GM18526 (cell line): ENCODE results near the gene HOXA4.

Experiments used
- POLR2A ChIP-seq: IDR thresholded peaks from 3 replicates; pipeline ENCODE4 v1.6.1; 2011; ENCODE audit not compliant: insufficient read length; ENCODE audit errors: extremely low read depth

HOXA4 gene

GRCh38 chr7:27137640-27138315 lies 7.2 kb upstream of the HOXA4 start:
- TF ChIP-seq POLR2A, result no peak

DNA sequence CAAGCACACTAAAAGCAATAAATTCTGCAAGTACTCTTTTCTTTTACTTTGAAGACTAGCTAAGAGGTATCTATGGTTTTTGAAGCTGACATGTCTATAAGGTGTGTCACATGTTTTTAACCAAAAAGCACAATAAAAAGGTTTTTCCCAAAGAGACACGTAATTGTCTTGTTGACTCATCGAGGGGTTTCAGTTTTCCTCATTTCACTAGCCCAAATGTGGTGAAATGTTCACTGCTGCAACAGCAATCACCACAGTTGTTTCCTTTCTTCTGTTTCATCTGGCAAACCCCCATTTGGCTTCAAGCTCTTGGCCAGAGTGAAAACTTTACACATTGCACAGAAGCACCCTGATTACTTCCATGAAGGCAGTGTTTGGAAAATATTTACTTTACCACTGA lies 3.8 kb upstream of the HOXA4 start:
- no peak for TF ChIP-seq POLR2A

DNA sequence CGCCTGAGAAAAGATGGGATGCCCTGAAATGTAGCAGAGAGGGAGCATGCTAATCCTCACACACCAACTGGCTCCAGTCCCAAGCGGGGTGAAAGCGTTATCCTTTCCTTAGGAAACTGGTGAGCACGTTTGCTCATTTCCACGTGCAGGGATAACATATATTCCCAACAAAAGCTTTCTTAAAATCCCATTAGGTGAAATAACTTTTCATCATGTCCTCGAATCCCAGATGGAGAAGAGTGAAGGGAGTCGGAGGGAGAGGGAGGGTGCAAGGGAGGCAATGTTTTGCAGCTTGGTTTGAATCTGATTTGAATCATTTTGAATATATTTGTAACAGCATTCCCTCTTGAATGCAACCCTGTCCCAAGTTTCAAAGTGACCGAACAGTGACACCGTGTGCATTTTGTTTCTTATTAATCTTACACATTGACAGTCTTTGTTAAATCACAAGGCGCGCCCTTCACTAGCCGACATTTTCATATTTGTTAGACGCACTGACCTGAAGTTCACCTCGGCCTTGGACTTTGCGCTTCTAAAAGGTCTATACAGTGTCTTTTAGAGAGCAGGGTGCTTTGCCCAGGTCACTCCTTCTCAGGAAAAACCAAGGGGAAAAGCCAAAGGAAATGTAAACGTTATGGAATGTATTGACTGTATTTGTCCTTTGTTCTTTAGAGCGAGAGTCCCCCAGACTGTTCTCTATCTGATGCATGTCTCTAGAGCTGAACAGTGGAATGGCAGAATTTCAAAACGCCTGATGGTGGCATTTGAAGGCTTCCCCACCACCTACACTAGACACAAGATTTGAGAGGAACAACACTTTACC lies 3.1 kb upstream of the HOXA4 start:
- TF ChIP-seq POLR2A, result no peak

DNA sequence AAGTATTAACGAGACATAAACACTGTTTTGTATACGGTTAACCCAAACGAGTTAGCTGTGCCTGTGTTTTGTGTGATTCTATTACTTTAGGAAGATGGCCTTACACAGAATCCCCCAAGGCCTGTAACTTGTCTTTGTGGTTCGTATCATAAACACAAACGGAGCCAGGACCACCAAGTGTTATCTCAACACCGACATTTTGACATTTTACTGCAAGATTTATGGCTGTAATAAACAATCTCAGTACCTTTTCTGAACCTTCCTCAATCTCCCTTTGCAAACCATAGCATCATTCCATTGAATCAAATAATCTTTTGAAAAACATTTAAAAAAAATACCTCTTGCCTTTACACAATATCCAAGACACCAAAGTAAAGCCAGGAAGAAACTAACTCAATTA lies 2.4 kb upstream of the HOXA4 start:
- no peak for TF ChIP-seq POLR2A

DNA sequence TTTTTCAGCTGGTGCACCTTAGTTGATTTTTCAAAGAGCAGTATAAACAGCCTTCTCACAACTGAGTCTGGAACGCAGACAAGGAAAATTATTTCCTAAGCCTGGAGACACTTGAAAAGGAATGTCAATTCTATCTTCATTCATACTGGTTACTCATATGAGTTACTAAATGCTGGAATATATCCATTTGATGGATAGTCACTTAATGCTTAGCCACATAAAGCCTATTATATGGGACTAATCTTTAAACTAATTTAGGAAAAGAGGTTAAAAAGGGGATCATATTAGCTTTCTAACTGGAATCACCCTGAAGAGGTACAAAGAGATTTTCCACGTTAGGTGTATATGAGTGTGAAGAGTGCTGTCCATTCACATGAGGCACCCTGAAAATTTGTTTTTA lies 1.7 kb upstream of the HOXA4 start:
- no peak for TF ChIP-seq POLR2A

DNA sequence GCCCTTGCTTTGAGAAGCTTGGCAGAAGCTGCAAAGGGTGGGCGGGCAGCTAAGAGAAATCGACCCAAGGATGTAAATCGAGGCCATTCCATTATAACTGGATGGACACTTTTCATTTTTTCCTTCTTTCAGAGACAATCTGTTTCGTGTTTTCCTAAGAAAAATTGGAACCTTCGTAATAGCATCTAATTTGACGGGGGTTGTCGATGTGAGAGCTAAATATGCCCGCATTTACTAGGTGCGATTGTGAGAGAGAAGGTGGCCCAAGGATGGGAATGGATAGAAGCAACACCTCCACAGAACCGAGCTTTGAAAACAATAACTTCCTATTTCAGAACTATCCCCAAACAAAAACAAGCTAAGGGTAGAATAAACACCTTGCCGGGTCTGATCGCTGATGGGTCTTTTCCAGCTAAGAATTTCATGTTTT lies 848 bp upstream of the HOXA4 start:
- no peak for TF ChIP-seq POLR2A

DNA sequence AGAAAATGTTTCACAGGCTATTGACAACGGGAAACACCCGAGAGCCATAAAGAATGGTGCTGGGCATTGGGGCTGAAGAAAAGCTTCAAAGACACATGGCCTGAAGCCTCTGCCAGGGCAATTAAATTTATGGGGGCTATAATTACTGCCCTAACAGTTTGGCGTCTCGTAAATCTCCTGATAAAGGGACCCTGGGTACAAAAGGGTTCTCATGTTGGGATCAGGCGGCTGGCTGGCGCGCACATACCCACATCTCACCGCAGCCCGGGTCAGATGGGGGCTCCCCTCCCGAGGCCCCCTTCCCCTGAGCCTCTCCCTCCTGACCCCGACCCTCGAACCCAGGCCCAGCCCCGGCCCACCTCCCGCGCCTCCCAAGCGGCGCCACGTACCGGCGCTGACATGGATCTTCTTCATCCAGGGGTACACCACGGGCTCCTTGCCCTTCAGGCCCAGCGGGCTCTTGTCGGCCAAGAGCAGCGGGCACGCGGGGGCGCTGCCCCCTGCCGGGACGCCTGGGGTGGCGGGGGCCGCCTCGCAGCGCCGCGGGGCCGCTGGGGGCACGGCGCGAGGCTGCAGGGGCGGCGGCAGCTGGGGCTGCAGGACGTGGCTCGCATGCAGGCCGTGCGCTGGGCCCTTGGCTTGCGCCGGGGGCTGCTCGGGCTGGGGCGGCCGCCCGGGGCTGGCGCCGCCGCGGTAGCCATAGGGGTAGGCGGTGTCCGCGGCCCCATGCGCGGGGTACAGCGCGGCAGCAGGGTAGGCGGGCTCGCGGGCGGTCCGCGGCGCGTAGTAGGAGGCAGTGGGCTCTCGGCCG lies 623 bp downstream of the HOXA4 start:
- no peak for TF ChIP-seq POLR2A

DNA sequence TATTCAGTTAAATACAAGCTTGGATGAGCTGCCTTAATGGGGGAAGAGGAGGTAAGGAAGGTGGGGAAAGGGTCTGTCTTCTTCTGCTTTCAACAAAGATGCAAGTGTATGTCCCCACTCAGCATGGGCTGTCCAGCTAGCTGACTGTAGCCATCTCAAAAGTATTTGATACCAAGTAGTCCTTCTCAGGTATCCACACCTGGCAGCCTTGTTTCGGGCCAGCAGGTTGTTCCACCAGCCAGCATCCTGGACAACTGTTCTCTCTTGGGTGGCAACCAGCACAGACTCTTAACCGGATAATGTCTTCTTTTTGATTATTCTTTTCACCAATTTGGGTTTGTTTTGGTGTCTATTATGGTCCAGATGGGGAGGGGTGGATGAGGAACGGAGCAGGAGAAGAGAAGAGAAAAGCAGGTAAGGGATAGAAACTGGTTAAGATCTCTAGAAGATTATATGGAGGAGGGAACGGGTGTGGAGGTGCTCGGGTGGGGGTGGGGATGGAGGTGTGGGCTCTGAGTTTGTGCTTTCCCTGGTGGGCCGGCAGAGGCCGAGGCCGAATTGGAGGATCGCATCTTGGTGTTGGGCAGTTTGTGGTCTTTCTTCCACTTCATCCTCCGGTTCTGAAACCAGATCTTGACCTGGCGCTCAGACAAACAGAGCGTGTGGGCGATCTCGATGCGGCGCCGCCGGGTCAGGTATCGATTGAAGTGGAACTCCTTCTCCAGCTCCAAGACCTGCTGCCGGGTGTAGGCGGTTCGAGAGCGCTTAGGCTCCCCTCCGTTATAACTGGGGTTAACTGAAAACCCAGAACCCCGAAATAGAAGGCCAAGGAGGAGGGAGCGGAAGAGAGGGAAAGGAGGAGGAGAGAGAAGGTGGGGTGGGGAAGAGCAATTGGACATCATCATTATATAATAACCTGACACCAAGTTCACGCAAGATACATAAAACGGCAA lies 1.5 kb downstream of the HOXA4 start:
- TF ChIP-seq POLR2A, result no peak

GRCh38 chr7:27128034-27128433 lies 2.5 kb downstream of the HOXA4 start:
- TF ChIP-seq POLR2A, result no peak

DNA sequence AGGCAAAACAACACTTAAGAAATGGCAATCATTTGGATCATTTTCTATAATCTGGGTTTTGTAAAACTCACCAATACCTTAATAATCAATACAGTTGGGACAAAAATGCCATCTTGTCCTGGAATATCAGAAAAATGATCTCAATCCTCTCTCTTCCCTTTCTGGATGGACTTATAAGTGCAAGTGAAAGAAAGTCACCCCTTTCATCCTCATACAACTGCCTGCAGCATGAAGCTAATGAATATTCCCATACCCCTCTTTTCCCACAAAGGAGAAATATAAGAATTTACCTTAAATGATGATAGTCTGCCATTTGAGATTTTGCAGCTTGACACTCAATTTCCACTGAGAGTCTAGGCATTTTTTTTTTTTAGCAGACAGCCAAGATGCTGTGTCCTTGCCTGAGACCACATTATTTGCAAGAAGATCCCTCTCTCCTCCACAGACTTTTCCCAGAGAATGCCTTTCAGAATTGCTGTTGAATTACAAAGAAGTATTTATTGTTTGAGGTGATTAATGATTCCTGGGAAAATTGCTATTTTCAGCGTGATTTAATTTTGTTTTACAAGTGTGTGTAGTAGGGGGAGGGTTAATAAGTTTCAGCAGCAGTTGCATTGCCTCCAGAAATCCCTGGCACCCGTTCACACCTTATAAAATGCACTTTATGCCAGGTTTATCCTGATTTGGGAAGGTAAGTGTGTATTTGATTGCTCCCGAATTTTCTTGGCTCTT lies 3.8 kb downstream of the HOXA4 start:
- TF ChIP-seq POLR2A, result no peak

DNA sequence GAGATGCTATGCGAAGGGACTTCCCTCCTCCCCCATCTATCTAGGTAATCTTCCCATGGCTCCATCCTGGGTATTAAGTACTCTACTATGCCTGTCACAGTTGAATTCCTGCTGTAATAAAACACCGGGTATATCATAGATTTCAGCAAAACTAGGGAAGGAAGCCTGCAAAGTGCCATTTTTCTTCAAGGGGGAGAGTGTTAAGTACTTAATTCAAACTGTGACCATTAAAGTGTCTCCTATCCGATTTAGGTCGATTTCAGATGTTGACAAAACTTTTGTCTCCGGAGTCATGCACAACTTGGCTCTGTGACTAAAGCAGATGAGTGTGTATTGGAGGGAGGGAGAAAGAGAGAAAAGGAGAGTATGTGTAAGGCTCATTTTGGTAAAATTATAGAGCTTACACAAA lies 4.6 kb downstream of the HOXA4 start:
- no peak for TF ChIP-seq POLR2A

- no peak for TF ChIP-seq POLR2A
Measured at GRCh38 chr7:27124902-27125689, 5.5 kb downstream of the HOXA4 start.

- TF ChIP-seq POLR2A, result no peak
Measured at GRCh38 chr7:27124096-27124901, 6.3 kb downstream of the HOXA4 start.
